Measurements from ENCODE around the gene PLD4.
A peak's percentile ranks its signal among the peaks of the same experiment; 100 is the strongest.

The PLD4 gene

GRCh38 chr14:104976198-104977007, 51.7 kb downstream of the PLD4 start:
- peak; percentile 82 to 85 for DNase-seq

GRCh38 chr14:104977008-104977680, 52.5 kb downstream of the PLD4 start:
- no peak for DNase-seq

GRCh38 chr14:104977681-104978653, 53.3 kb downstream of the PLD4 start, which contains the start of gene AHNAK2:
Gene AHNAK2, minus strand, starts transcription at chr14:104978374. Its CDS starts 137 bp downstream, at chr14:104978237.
- peak in 1 of 2 experiments; percentile 35 for DNase-seq

GRCh38 chr14:104978746-104979691, 54.3 kb downstream of the PLD4 start:
- no peak for DNase-seq

- no peak for DNase-seq
These were observed 55.3 kb downstream of the PLD4 start for GRCh38 chr14:104979758-104980610.

- no peak for DNase-seq
These were observed 56.2 kb downstream of the PLD4 start for GRCh38 chr14:104980611-104981531.

- no peak for DNase-seq
These were observed 57.2 kb downstream of the PLD4 start for GRCh38 chr14:104981699-104982541.

GRCh38 chr14:104982548-104983230, 58.0 kb downstream of the PLD4 start:
- DNase-seq = no peak
